Hepatic stellate cell (primary cell): ENCODE data around the gene VPS13C.

Experiments used
- DNase-seq: peaks from one replicate; pipeline ENCODE4 v3.0.0; 2011; ENCODE audit warnings: low spot score

The VPS13C gene

GRCh38 chr15:62060113-62060895, at the start of gene VPS13C:
TSS of gene VPS13C (minus strand) at chr15:62060447. CDS start at chr15:62060374, 73 bp downstream.
- DNase-seq: peak; percentile 95

- DNase-seq: no peak
These were observed 49.2 kb upstream of the VPS13C start for GRCh38 chr15:62109437-62109836.

GRCh38 chr15:62108411-62108810, 48.2 kb upstream of the VPS13C start:
- DNase-seq: no peak

- DNase-seq: no peak
These were observed 47.4 kb upstream of the VPS13C start for GRCh38 chr15:62107571-62108121.

- DNase-seq: no peak
These were observed 45.8 kb upstream of the VPS13C start for GRCh38 chr15:62106096-62106495.

GRCh38 chr15:62105266-62105665, 45.0 kb upstream of the VPS13C start:
- no peak for DNase-seq

- DNase-seq: no peak
These were observed 44.6 kb upstream of the VPS13C start for GRCh38 chr15:62104846-62105245.

- no peak for DNase-seq
These were observed 44.2 kb upstream of the VPS13C start for GRCh38 chr15:62104401-62104800.

- no peak for DNase-seq
These were observed 43.2 kb upstream of the VPS13C start for GRCh38 chr15:62103431-62103830.

- DNase-seq: peak; percentile 26
These were observed 38.9 kb upstream of the VPS13C start for GRCh38 chr15:62099094-62099601.

- no peak for DNase-seq
These were observed 34.1 kb upstream of the VPS13C start for GRCh38 chr15:62094388-62094787.

- DNase-seq: no peak
These were observed 33.6 kb upstream of the VPS13C start for GRCh38 chr15:62093809-62094208.

GRCh38 chr15:62090988-62091387, 30.7 kb upstream of the VPS13C start:
- DNase-seq: no peak

GRCh38 chr15:62089616-62090015, 29.4 kb upstream of the VPS13C start:
- DNase-seq: no peak

GRCh38 chr15:62088353-62088693, 28.1 kb upstream of the VPS13C start:
- DNase-seq: no peak

- no peak for DNase-seq
These were observed 27.6 kb upstream of the VPS13C start for GRCh38 chr15:62087671-62088352.

- no peak for DNase-seq
These were observed 25.5 kb upstream of the VPS13C start for GRCh38 chr15:62085740-62086139.

GRCh38 chr15:62083194-62084154, 23.2 kb upstream of the VPS13C start:
- no peak for DNase-seq

GRCh38 chr15:62079594-62079993, 19.3 kb upstream of the VPS13C start:
- no peak for DNase-seq

- no peak for DNase-seq
These were observed 15.5 kb upstream of the VPS13C start for GRCh38 chr15:62075595-62076277.

- DNase-seq: peak; percentile 35
These were observed 11.6 kb upstream of the VPS13C start for GRCh38 chr15:62071711-62072308.
